Measurements from ENCODE around the gene TBC1D5.

GRCh38 chr3:17260257-17260656, 482.2 kb downstream of the TBC1D5 start:
- TF ChIP-seq, protein P1, sequence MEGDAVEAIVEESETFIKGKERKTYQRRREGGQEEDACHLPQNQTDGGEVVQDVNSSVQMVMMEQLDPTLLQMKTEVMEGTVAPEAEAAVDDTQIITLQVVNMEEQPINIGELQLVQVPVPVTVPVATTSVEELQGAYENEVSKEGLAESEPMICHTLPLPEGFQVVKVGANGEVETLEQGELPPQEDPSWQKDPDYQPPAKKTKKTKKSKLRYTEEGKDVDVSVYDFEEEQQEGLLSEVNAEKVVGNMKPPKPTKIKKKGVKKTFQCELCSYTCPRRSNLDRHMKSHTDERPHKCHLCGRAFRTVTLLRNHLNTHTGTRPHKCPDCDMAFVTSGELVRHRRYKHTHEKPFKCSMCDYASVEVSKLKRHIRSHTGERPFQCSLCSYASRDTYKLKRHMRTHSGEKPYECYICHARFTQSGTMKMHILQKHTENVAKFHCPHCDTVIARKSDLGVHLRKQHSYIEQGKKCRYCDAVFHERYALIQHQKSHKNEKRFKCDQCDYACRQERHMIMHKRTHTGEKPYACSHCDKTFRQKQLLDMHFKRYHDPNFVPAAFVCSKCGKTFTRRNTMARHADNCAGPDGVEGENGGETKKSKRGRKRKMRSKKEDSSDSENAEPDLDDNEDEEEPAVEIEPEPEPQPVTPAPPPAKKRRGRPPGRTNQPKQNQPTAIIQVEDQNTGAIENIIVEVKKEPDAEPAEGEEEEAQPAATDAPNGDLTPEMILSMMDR (IDR thresholded peaks at IDR 0.05) = no peak
- TF ChIP-seq EZH2 (IDR thresholded peaks at IDR 0.05) (no peak), EZH2phosphoT487 (IDR thresholded peaks at IDR 0.05) (no peak)

Data from neural progenitor cell (in vitro differentiated cells).